Measurements from ENCODE around the gene TTPAL. TPM values are rescaled to one million over a fixed set of nuclear protein-coding genes. Genes with fewer than 3 reads are reported as not detected.

The TTPAL gene
- total RNA-seq, 1 donor from 2014 or later, result 16.0 TPM

DNA sequence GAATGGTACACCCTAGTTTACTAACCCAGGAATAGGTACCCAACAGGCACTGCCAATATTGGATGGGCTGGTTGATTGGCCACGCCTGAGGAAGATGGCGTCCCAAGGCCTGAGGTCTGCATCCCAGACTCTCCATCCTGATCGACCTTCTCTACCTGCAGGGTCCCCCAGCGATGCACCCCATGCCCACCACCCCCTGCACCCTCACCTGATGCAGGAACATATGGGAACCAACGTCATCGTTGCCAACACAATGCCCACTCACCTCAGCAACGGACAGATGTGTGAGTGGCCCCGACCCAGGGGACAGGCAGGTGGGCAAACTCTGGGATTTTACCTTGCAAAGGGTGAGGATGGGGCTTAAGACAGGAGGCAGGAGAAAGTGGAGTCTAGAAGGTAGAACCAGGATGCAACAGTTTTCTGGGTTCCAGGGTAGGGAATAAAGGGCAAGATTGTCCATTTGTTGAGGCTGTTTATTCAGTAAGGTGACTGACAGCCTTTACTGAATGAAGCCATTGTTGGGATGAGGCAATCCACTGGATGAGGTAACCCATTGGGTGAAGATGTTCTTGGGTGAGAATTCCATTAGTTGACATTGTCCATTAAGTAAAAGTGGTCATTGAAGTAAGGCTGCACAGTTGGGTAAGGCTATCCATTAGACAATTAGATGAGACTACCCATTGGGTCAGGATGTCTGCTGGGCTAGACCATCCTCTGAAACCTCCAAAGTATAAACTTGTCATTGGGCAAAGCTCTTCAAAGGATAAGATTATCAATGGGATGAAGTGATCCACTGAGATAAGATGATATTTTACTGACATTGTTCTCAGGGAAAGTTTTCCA lies 47.3 kb upstream of the TTPAL start:
- no peaks in the 10 kb centered on the region for H3K27me3 ChIP-seq
- TF ChIP-seq POLR2A (IDR thresholded peaks at IDR 0.05) (no peak), POLR2AphosphoS5 (IDR thresholded peaks at IDR 0.05; ENCODE audit: insufficient read depth in 1 of 2, low read depth in 1 of 2) (no peak)
- TF ChIP-seq, protein P1, sequence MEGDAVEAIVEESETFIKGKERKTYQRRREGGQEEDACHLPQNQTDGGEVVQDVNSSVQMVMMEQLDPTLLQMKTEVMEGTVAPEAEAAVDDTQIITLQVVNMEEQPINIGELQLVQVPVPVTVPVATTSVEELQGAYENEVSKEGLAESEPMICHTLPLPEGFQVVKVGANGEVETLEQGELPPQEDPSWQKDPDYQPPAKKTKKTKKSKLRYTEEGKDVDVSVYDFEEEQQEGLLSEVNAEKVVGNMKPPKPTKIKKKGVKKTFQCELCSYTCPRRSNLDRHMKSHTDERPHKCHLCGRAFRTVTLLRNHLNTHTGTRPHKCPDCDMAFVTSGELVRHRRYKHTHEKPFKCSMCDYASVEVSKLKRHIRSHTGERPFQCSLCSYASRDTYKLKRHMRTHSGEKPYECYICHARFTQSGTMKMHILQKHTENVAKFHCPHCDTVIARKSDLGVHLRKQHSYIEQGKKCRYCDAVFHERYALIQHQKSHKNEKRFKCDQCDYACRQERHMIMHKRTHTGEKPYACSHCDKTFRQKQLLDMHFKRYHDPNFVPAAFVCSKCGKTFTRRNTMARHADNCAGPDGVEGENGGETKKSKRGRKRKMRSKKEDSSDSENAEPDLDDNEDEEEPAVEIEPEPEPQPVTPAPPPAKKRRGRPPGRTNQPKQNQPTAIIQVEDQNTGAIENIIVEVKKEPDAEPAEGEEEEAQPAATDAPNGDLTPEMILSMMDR (IDR thresholded peaks at IDR 0.05), result no peak
- no peaks in the 10 kb centered on the region for H3K36me3 ChIP-seq
- no peak overlapping the region for H3K27ac ChIP-seq
- no peaks in the 10 kb centered on the region for H3K9me3 ChIP-seq
- no peak overlapping the region for H3K4me3 ChIP-seq
- no peaks in the 10 kb centered on the region for H3K4me1 ChIP-seq
- intact Hi-C loops (cut with DNase I), result no loop called here
- DNase-seq (ENCODE audit: extremely low spot score in 2 of 2), result no peak

DNA sequence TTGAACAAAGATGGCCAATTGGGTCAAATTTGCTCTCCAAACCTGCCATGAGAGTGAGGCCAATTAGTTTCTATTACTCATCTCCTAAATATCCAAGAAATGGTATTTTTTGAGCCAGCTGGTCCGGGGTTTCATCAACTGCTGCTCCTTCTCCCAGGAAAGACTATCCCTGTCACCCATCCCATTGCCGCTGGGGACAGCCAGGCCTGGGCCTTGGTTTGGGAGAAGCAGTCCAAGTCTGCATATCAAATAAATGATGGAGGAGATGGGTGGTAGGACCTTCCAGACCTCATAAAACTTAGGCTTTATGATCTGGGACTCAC lies 46.7 kb upstream of the TTPAL start:
- DNase-seq (ENCODE audit: extremely low spot score in 2 of 2), result no peak
- H3K9me3 ChIP-seq, result no peaks in the 10 kb centered on the region
- no peaks in the 10 kb centered on the region for H3K27me3 ChIP-seq
- no peaks in the 10 kb centered on the region for H3K36me3 ChIP-seq
- TF ChIP-seq POLR2A (IDR thresholded peaks at IDR 0.05) (no peak), POLR2AphosphoS5 (IDR thresholded peaks at IDR 0.05; ENCODE audit: insufficient read depth in 1 of 2, low read depth in 1 of 2) (no peak)
- TF ChIP-seq, protein P1 (IDR thresholded peaks at IDR 0.05), result no peak
- H3K4me3 ChIP-seq, result no peak overlapping the region
- intact Hi-C loops (cut with DNase I), result no loop called here
- no peak overlapping the region for H3K27ac ChIP-seq
- no peaks in the 10 kb centered on the region for H3K4me1 ChIP-seq

DNA sequence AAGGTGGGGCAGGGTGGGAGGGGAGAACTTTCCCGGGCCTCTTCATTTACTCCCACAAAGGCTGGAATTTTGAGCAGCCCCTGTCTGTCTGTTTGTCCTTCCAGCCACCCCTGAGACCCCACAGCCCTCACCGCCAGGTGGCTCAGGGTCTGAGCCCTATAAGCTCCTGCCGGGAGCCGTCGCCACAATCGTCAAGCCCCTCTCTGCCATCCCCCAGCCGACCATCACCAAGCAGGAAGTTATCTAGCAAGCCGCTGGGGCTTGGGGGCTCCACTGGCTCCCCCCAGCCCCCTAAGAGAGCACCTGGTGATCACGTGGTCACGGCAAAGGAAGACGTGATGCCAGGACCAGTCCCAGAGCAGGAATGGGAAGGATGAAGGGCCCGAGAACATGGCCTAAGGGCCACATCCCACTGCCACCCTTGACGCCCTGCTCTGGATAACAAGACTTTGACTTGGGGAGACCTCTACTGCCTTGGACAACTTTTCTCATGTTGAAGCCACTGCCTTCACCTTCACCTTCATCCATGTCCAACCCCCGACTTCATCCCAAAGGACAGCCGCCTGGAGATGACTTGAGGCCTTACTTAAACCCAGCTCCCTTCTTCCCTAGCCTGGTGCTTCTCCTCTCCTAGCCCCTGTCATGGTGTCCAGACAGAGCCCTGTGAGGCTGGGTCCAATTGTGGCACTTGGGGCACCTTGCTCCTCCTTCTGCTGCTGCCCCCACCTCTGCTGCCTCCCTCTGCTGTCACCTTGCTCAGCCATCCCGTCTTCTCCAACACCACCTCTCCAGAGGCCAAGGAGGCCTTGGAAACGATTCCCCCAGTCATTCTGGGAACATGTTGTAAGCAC lies 46.0 kb upstream of the TTPAL start:
- intact Hi-C loops (cut with DNase I), result no loop called here
- no peak for DNase-seq (ENCODE audit: extremely low spot score in 2 of 2)
- no peaks in the 10 kb centered on the region for H3K9me3 ChIP-seq
- no peaks in the 10 kb centered on the region for H3K27me3 ChIP-seq
- H3K4me3 ChIP-seq, result no peak overlapping the region
- TF ChIP-seq, protein P1 (IDR thresholded peaks at IDR 0.05), result no peak
- TF ChIP-seq POLR2A (IDR thresholded peaks at IDR 0.05) (no peak), POLR2AphosphoS5 (IDR thresholded peaks at IDR 0.05; ENCODE audit: insufficient read depth in 1 of 2, low read depth in 1 of 2) (no peak)
- no peaks in the 10 kb centered on the region for H3K4me1 ChIP-seq
- H3K36me3 ChIP-seq, result no peaks in the 10 kb centered on the region
- no peak overlapping the region for H3K27ac ChIP-seq

DNA sequence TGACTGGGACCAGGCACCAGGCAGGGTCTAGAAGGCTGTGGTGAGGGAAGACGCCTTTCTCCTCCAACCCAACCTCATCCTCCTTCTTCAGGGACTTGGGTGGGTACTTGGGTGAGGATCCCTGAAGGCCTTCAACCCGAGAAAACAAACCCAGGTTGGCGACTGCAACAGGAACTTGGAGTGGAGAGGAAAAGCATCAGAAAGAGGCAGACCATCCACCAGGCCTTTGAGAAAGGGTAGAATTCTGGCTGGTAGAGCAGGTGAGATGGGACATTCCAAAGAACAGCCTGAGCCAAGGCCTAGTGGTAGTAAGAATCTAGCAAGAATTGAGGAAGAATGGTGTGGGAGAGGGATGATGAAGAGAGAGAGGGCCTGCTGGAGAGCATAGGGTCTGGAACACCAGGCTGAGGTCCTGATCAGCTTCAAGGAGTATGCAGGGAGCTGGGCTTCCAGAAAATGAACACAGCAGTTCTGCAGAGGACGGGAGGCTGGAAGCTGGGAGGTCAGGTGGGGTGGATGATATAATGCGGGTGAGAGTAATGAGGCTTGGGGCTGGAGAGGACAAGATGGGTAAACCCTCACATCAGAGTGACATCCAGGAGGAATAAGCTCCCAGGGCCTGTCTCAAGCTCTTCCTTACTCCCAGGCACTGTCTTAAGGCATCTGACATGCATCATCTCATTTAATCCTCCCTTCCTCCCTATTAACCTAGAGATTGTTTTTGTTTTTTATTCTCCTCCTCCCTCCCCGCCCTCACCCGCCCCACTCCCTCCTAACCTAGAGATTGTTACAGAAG lies 45.2 kb upstream of the TTPAL start:
- Histone ChIP-seq H3K27ac (no peak overlapping the region), H3K27me3 (no peaks in the 10 kb centered on the region), H3K36me3 (no peaks in the 10 kb centered on the region), H3K4me1 (no peaks in the 10 kb centered on the region), H3K4me3 (no peak overlapping the region), H3K9me3 (no peaks in the 10 kb centered on the region)
- TF ChIP-seq POLR2A (IDR thresholded peaks at IDR 0.05) (no peak), POLR2AphosphoS5 (IDR thresholded peaks at IDR 0.05; ENCODE audit: insufficient read depth in 1 of 2, low read depth in 1 of 2) (no peak)
- TF ChIP-seq, protein P1 (IDR thresholded peaks at IDR 0.05), result no peak
- no peak for DNase-seq (ENCODE audit: extremely low spot score in 2 of 2)
- intact Hi-C loops (cut with DNase I), result no loop called here
